Trophoblast cell (in vitro differentiated cells and primary cell): Measurements from ENCODE around the gene ISX.

Experiments used
- DNase-seq, 2 donors: peaks; one replicate each; pipeline ENCODE4 v3.0.0-alpha.2; 2016
- H2AFZ ChIP-seq: 2 replicates; pipeline ENCODE4 v1.6.1; 2013; ENCODE audit warnings: low read length, moderate library complexity, mild to moderate bottlenecking; ENCODE audit not compliant: insufficient read depth, poor library complexity
- H2AK5ac ChIP-seq: 2 replicates; pipeline ENCODE4 v1.6.1; 2013; ENCODE audit warnings: mild to moderate bottlenecking, low read length
- H2BK120ac ChIP-seq: 2 replicates; pipeline ENCODE4 v1.6.1; 2013; ENCODE audit warnings: low read length, mild to moderate bottlenecking, moderate library complexity; ENCODE audit not compliant: insufficient read depth, poor library complexity
- H2BK12ac ChIP-seq: 2 replicates; pipeline ENCODE4 v1.6.1; 2013; ENCODE audit warnings: mild to moderate bottlenecking, low read length, moderate library complexity
- H2BK5ac ChIP-seq: 2 replicates; pipeline ENCODE4 v1.6.1; 2013; ENCODE audit warnings: low read length, low read depth, moderate library complexity, mild to moderate bottlenecking; ENCODE audit not compliant: poor library complexity
- H3K14ac ChIP-seq: 2 replicates; pipeline ENCODE4 v1.6.1; 2013; ENCODE audit warnings: mild to moderate bottlenecking, low read length
- H3K18ac ChIP-seq: 2 replicates; pipeline ENCODE4 v1.6.1; 2013; ENCODE audit warnings: mild to moderate bottlenecking, low read length
- H3K23ac ChIP-seq: 2 replicates; pipeline ENCODE4 v1.6.1; 2013; ENCODE audit warnings: low read length
- H3K27ac ChIP-seq: 2 replicates; pipeline ENCODE4 v1.5.1; 2013; ENCODE audit warnings: low read depth, mild to moderate bottlenecking, inconsistent platforms, low read length, moderate library complexity
- H3K27me3 ChIP-seq: 2 replicates; pipeline ENCODE4 v1.6.1; 2013; ENCODE audit warnings: inconsistent platforms, mild to moderate bottlenecking, low read length, moderate library complexity; ENCODE audit not compliant: insufficient read depth
- H3K36me3 ChIP-seq, 2 experiments: 1 replicate in 1 of 2; 2 replicates in 1 of 2; pipeline ENCODE4 v1.6.1; 2013; ENCODE audit warnings: low read length in 2 of 2, mild to moderate bottlenecking in 2 of 2, moderate library complexity in 1 of 2; ENCODE audit not compliant: insufficient read depth in 2 of 2, control insufficient read depth in 1 of 2
- H3K4ac ChIP-seq: 2 replicates; pipeline ENCODE4 v1.6.1; 2013; ENCODE audit warnings: low read depth, mild to moderate bottlenecking, low read length, moderate library complexity
- H3K4me1 ChIP-seq, 2 experiments: 1 replicate in 1 of 2; 2 replicates in 1 of 2; pipeline ENCODE4 v1.6.1; 2013; ENCODE audit warnings: low read length in 2 of 2, mild to moderate bottlenecking in 2 of 2, moderate library complexity in 1 of 2; ENCODE audit not compliant: insufficient read depth in 2 of 2, control insufficient read depth in 1 of 2
- H3K4me2 ChIP-seq: 2 replicates; pipeline ENCODE4 v1.6.1; 2013; ENCODE audit warnings: inconsistent platforms, mild to moderate bottlenecking, low read length, moderate library complexity
- H3K4me3 ChIP-seq: 2 replicates; pipeline ENCODE4 v1.5.1; 2013; ENCODE audit warnings: mild to moderate bottlenecking, low read depth, low read length, inconsistent platforms
- H3K79me1 ChIP-seq: one replicate; pipeline ENCODE4 v1.6.1; 2013; ENCODE audit warnings: low read length
- H3K79me2 ChIP-seq: 2 replicates; pipeline ENCODE4 v1.6.1; 2013; ENCODE audit warnings: low read length, mild to moderate bottlenecking; ENCODE audit not compliant: control insufficient read depth, insufficient read depth, poor library complexity
- H3K9ac ChIP-seq: 2 replicates; pipeline ENCODE4 v1.6.1; 2013; ENCODE audit warnings: mild to moderate bottlenecking, low read length
- H3K9me3 ChIP-seq: 2 replicates; pipeline ENCODE4 v1.6.1; 2013; ENCODE audit warnings: low read depth, mild to moderate bottlenecking, control low read depth, inconsistent platforms, low read length; ENCODE audit not compliant: insufficient read depth
- H4K12ac ChIP-seq: 2 replicates; pipeline ENCODE4 v1.6.1; 2013; ENCODE audit warnings: low read depth, mild to moderate bottlenecking, low read length, moderate library complexity
- H4K8ac ChIP-seq: 2 replicates; pipeline ENCODE4 v1.6.1; 2013; ENCODE audit warnings: low read depth, mild to moderate bottlenecking, low read length, moderate library complexity
- H4K91ac ChIP-seq: one replicate; pipeline ENCODE4 v1.6.1; 2013; ENCODE audit warnings: low read depth, mild to moderate bottlenecking, low read length, moderate library complexity
- WGBS: extraction: QIAGEN DNeasy Blood & Tissue Kit; methylation state at CpG from one replicate; pipeline ENCODE4 v1.1.7; 2013; ENCODE audit warnings: missing lambda C conversion rate; ENCODE audit not compliant: insufficient read length, insufficient coverage; ENCODE audit errors: extremely low coverage; 5-methylcytosine and 5-hydroxymethylcytosine counted together

The ISX gene

DNA sequence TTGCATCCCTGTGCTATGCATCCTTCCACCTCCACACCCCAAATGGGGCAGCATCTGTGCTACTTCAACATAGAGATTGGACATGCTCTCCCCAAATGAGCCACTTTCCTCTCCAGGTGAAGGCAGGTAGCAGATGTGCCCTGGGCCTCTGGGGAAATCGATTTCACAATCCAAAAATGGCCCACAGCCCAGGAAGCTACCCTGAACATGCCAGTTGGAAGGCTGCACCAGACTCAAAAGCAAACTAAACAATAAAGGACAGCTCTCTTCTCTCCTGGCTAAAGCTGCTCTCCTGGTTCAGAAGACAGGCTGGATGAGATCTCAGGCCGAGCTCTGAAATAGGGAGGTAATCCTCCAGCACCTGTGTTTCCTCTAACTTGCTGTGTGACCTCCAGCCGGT is 19.7 kb downstream of the ISX start:
- no CpG with 5 or more reads among the region's 3 CpGs for whole genome bisulfite sequencing
- H3K14ac ChIP-seq = no peak overlapping the region
- H3K4me3 ChIP-seq = no peak overlapping the region
- no peak overlapping the region for H2AK5ac ChIP-seq
- DNase-seq = no peak
- H3K9me3 ChIP-seq = no peaks in the 10 kb centered on the region
- no peak overlapping the region for H4K8ac ChIP-seq
- H3K79me1 ChIP-seq = no peaks in the 10 kb centered on the region
- no peak overlapping the region for H4K91ac ChIP-seq
- no peak overlapping the region for H3K4me2 ChIP-seq
- H3K36me3 ChIP-seq = no peaks in the 10 kb centered on the region
- no peak overlapping the region for H3K9ac ChIP-seq
- H3K4me1 ChIP-seq = no peaks in the 10 kb centered on the region
- H2BK12ac ChIP-seq = no peak overlapping the region
- no peak overlapping the region for H3K27ac ChIP-seq
- H3K79me2 ChIP-seq = no peaks in the 10 kb centered on the region
- H3K27me3 ChIP-seq = no peaks in the 10 kb centered on the region
- no peak overlapping the region for H2BK5ac ChIP-seq
- H2AFZ ChIP-seq = no peak overlapping the region
- no peak overlapping the region for H3K18ac ChIP-seq
- no peak overlapping the region for H3K4ac ChIP-seq
- no peak overlapping the region for H3K23ac ChIP-seq
- no peak overlapping the region for H2BK120ac ChIP-seq
- no peak overlapping the region for H4K12ac ChIP-seq

- WGBS = no CpG with 5 or more reads among the region's 1 CpG
- no peaks in the 10 kb centered on the region for H3K9me3 ChIP-seq
Observed at GRCh38 chr22:35089139-35089538, 23.2 kb downstream of the ISX start.

GRCh38 chr22:35092406-35092805 is 26.4 kb downstream of the ISX start:
- H4K12ac ChIP-seq = no peak overlapping the region
- DNase-seq = no peak
- H2BK5ac ChIP-seq = no peak overlapping the region
- H4K8ac ChIP-seq = no peak overlapping the region
- H3K4ac ChIP-seq = no peak overlapping the region
- H2BK120ac ChIP-seq = no peak overlapping the region
- H3K4me1 ChIP-seq = no peaks in the 10 kb centered on the region
- no peak overlapping the region for H2AK5ac ChIP-seq
- no peak overlapping the region for H4K91ac ChIP-seq
- H3K4me3 ChIP-seq = no peak overlapping the region
- no CpG with 5 or more reads among the region's 1 CpG for WGBS
- no peak overlapping the region for H2BK12ac ChIP-seq
- H3K23ac ChIP-seq = no peak overlapping the region
- H3K18ac ChIP-seq = no peak overlapping the region
- no peaks in the 10 kb centered on the region for H3K36me3 ChIP-seq
- H3K14ac ChIP-seq = no peak overlapping the region
- H3K4me2 ChIP-seq = no peak overlapping the region
- no peaks in the 10 kb centered on the region for H3K79me2 ChIP-seq
- H3K27ac ChIP-seq = no peak overlapping the region
- no peak overlapping the region for H3K9ac ChIP-seq
- H3K79me1 ChIP-seq = no peaks in the 10 kb centered on the region
- H3K9me3 ChIP-seq = no peaks in the 10 kb centered on the region
- H2AFZ ChIP-seq = no peak overlapping the region
- H3K27me3 ChIP-seq = no peaks in the 10 kb centered on the region

More at GRCh38 chr22:35089139-35089538, 23.2 kb downstream of the ISX start:
- Histone ChIP-seq H3K18ac (no peak overlapping the region), H3K4me3 (no peak overlapping the region), H3K23ac (no peak overlapping the region), H4K8ac (no peak overlapping the region), H3K36me3 (no peaks in the 10 kb centered on the region), H3K4me1 (no peaks in the 10 kb centered on the region), H2AFZ (no peak overlapping the region), H2BK12ac (no peak overlapping the region), H4K12ac (no peak overlapping the region), H2BK5ac (no peak overlapping the region), H3K4ac (no peak overlapping the region), H4K91ac (no peak overlapping the region), H3K4me2 (no peak overlapping the region), H3K9ac (no peak overlapping the region), H3K14ac (no peak overlapping the region), H2AK5ac (no peak overlapping the region), H3K27ac (no peak overlapping the region), H3K79me1 (no peaks in the 10 kb centered on the region), H3K27me3 (no peaks in the 10 kb centered on the region), H3K79me2 (no peaks in the 10 kb centered on the region), H2BK120ac (no peak overlapping the region)
- no peak for DNase-seq

GRCh38 chr22:35098921-35099320 is 33.0 kb downstream of the ISX start:
- Histone ChIP-seq H3K18ac (no peak overlapping the region), H3K27me3 (no peaks in the 10 kb centered on the region), H2AK5ac (no peak overlapping the region), H3K23ac (no peak overlapping the region), H3K79me2 (no peaks in the 10 kb centered on the region), H4K91ac (no peak overlapping the region), H2BK12ac (no peak overlapping the region), H3K4me3 (no peak overlapping the region), H3K36me3 (no peaks in the 10 kb centered on the region), H2BK120ac (no peak overlapping the region), H4K8ac (no peak overlapping the region), H3K79me1 (no peaks in the 10 kb centered on the region), H3K4me1 (peaks cover 0 to 2% of the 10 kb centered on the region in 2 experiments), H2AFZ (no peak overlapping the region), H3K14ac (no peak overlapping the region), H3K9me3 (no peaks in the 10 kb centered on the region), H3K9ac (no peak overlapping the region), H4K12ac (no peak overlapping the region), H3K27ac (no peak overlapping the region), H2BK5ac (no peak overlapping the region), H3K4me2 (no peak overlapping the region), H3K4ac (no peak overlapping the region)
- peak; percentile 66 to 81 for DNase-seq
- no CpG with 5 or more reads among the region's 3 CpGs for WGBS
